OCI-LY1 (cell line): ENCODE data around the gene MEIS1.

ENCODE experiments used
- CTCF ChIP-seq: fragments of 200-600 bp; sonication (generic), shearing (Covaris generic); IDR thresholded peaks from 2 replicates; pipeline ENCODE4 v1.5.1; 2017; ENCODE audit warnings: mild to moderate bottlenecking, antibody characterized with exemption, low read length, moderate library complexity, mixed read lengths
- EZH2 ChIP-seq: fragments of 200-600 bp; sonication (generic), shearing (Covaris generic); IDR thresholded peaks from 2 replicates; pipeline ENCODE4 v1.8.0; 2017; ENCODE audit warnings: borderline replicate concordance, mixed run types, mild to moderate bottlenecking, antibody characterized with exemption, low read length, moderate library complexity, mixed read lengths

- TF ChIP-seq CTCF = no peak
- TF ChIP-seq EZH2 = no peak
Observed at GRCh38 chr2:66461664-66462500, 27.0 kb downstream of the MEIS1 start.
